SK-N-SH treated with all-trans-retinoic acid at 6 μM for 48 hours (cell line): Measurements from ENCODE around the gene MKRN2.
"Not testable (repeated sequence)": the region's sequence is repeated elsewhere in the genome, so short reads cannot be mapped to it uniquely, and the experiment has no call there.

ENCODE experiments used
- ARNTL ChIP-seq: fragments of 450-650 bp; formaldehyde crosslinking; IDR thresholded peaks from 2 replicates; pipeline ENCODE4 v1.5.0; 2020; ENCODE audit warnings: low read depth, mild to moderate bottlenecking, moderate library complexity, borderline replicate concordance
- CSDC2 ChIP-seq: fragments of 250-450 bp; sonication (Bioruptor Pico); IDR thresholded peaks from 2 replicates; pipeline ENCODE4 v1.5.0; 2020; ENCODE audit warnings: mild to moderate bottlenecking, moderate library complexity
- ISL1 ChIP-seq: fragments of 250-450 bp; sonication (Bioruptor Pico); IDR thresholded peaks from 2 replicates; pipeline ENCODE4 v2.1.2; 2022; ENCODE audit warnings: mild to moderate bottlenecking, moderate library complexity
- RARB ChIP-seq: fragments of 250-450 bp; sonication (Bioruptor Pico); IDR thresholded peaks from 2 replicates; pipeline ENCODE4 v1.8.0; 2021; ENCODE audit warnings: mild to moderate bottlenecking, moderate library complexity
- TCF4 ChIP-seq: fragments of 250-450 bp; sonication (Bioruptor Pico); IDR thresholded peaks from 2 replicates; pipeline ENCODE4 v1.8.0; 2021; ENCODE audit warnings: mild to moderate bottlenecking, moderate library complexity, borderline replicate concordance
- TOX ChIP-seq: fragments of 250-450 bp; sonication (Bioruptor Pico); IDR thresholded peaks from 2 replicates; pipeline ENCODE4 v1.8.0; 2021; ENCODE audit warnings: mild to moderate bottlenecking, moderate library complexity, borderline replicate concordance
- TSHZ2 ChIP-seq: fragments of 250-450 bp; sonication (Bioruptor Pico); IDR thresholded peaks from 2 replicates; pipeline ENCODE4 v1.5.0; 2020; ENCODE audit warnings: mild to moderate bottlenecking, moderate library complexity
- ZC3H10 ChIP-seq: fragments of 250-450 bp; sonication (Bioruptor Pico); IDR thresholded peaks from 2 replicates; pipeline ENCODE4 v1.5.1; 2021; ENCODE audit warnings: mild to moderate bottlenecking, moderate library complexity
- ZFP3 ChIP-seq: fragments of 250-450 bp; sonication (Bioruptor Pico); IDR thresholded peaks from 2 replicates; pipeline ENCODE4 v1.5.0; 2020; ENCODE audit warnings: mild to moderate bottlenecking, moderate library complexity
- ZNF70 ChIP-seq: fragments of 450-650 bp; formaldehyde crosslinking; IDR thresholded peaks from 2 replicates; pipeline ENCODE4 v1.5.0; 2020; ENCODE audit warnings: mild to moderate bottlenecking, moderate library complexity
- TF ChIP-seq, protein P1 (sequence below): fragments of 250-450 bp; sonication (Bioruptor Pico); IDR thresholded peaks from 2 replicates; pipeline ENCODE4 v1.8.0; 2021; ENCODE audit warnings: low read depth, mild to moderate bottlenecking, moderate library complexity, borderline replicate concordance

- TF ChIP-seq, protein P1, sequence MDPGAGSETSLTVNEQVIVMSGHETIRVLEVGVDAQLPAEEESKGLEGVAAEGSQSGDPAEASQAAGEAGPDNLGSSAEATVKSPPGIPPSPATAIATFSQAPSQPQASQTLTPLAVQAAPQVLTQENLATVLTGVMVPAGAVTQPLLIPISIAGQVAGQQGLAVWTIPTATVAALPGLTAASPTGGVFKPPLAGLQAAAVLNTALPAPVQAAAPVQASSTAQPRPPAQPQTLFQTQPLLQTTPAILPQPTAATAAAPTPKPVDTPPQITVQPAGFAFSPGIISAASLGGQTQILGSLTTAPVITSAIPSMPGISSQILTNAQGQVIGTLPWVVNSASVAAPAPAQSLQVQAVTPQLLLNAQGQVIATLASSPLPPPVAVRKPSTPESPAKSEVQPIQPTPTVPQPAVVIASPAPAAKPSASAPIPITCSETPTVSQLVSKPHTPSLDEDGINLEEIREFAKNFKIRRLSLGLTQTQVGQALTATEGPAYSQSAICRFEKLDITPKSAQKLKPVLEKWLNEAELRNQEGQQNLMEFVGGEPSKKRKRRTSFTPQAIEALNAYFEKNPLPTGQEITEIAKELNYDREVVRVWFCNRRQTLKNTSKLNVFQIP (CRISPR knock-in tag) = not testable (repeated sequence)
- TF ChIP-seq CSDC2 (CRISPR knock-in tag); ISL1; ZNF70 (CRISPR knock-in tag); ZC3H10 (CRISPR knock-in tag); RARB (CRISPR knock-in tag); TSHZ2 (CRISPR knock-in tag); ZFP3 (CRISPR knock-in tag); TOX (CRISPR knock-in tag); ARNTL (CRISPR knock-in tag); TCF4 (CRISPR knock-in tag): not testable (repeated sequence)
These were observed 13.4 kb upstream of the MKRN2 start for GRCh38 chr3:12543497-12543896.
